HCT116 (cell line): ENCODE measurements around the gene PURB. TPM values are rescaled to one million over a fixed set of nuclear protein-coding genes. Genes with fewer than 3 reads are reported as not detected.

Experiments
- ATAC-seq: fragments of 200-7000 bp; cut with Tn5 transposase; 2 replicates; pipeline ENCODE4 v1.9.1; 2020; ENCODE audit warnings: mild to moderate bottlenecking, moderate library complexity
- BruUV-seq: library from RNA; stranded (reverse); fragments of 400-500 nt; replicated peaks from 2 replicates; lab custom pipeline; 2021; lab: Mats Ljungman, UMichigan
- CTCF ChIA-PET: fragments of 300-600 bp; sonication (Branson Sonifier 250); formaldehyde crosslinking; loops from one replicate; lab custom pipeline; 2021; ENCODE audit warnings: antibody characterized with exemption; lab: Charles Lee
- POLR2A ChIA-PET: fragments of 300-600, 350-600 bp; sonication (Branson Sonifier 250); formaldehyde crosslinking; loops from one replicate; lab custom pipeline; 2021; ENCODE audit warnings: antibody characterized with exemption; lab: Charles Lee
- RAD21 ChIA-PET, 2 experiments: fragments of 300-600 bp; sonication (Branson Sonifier 250); formaldehyde crosslinking; loops; one replicate each; lab custom pipeline; 2023; ENCODE audit warnings: low total read pairs in 2 of 2; ENCODE audit not compliant: uncharacterized antibody in 2 of 2, unreplicated experiment in 2 of 2, low non-redundant PET in 1 of 2; lab: Charles Lee
- DNase-seq: peaks from one replicate; pipeline ENCODE4 v3.0.0-alpha.2; 2010; ENCODE audit warnings: low read depth, low spot score
- H2AFZ ChIP-seq: fragments of 200-600 bp; shearing (Covaris generic), sonication (generic); 2 replicates; pipeline ENCODE4 v1.6.1; 2017; ENCODE audit warnings: low read depth, mixed run types, mixed read lengths, antibody characterized with exemption, low read length; ENCODE audit not compliant: poor library complexity, severe bottlenecking
- H3K27ac ChIP-seq: 2 replicates; pipeline ENCODE4 v1.5.1; 2012; ENCODE audit warnings: low read depth, low read length
- H3K27me3 ChIP-seq: fragments of 200-600 bp; sonication (generic); 2 replicates; pipeline ENCODE4 v1.6.1; 2016; ENCODE audit warnings: mixed run types, low read length, mixed read lengths; ENCODE audit not compliant: insufficient read depth
- H3K36me3 ChIP-seq, 2 experiments: fragments of 200-500 bp in 1 of 2; fragments of 200-600 bp in 1 of 2; sonication (Bioruptor generic) in 1 of 2; sonication (generic) in 1 of 2; 2 replicates each; pipeline versions ENCODE4 v1.5.1 to v1.6.1; 2014 to 2016; ENCODE audit warnings: low read length in 2 of 2, inconsistent platforms in 1 of 2, mixed read lengths in 1 of 2, mixed run types in 1 of 2; ENCODE audit not compliant: insufficient read depth in 2 of 2, control insufficient read depth in 1 of 2
- H3K4me1 ChIP-seq, 2 experiments: fragments of 200-600 bp in 1 of 2; sonication (generic) in 1 of 2; 2 replicates each; pipeline versions ENCODE4 v1.5.1 to v1.6.1; 2012 to 2017; ENCODE audit warnings: low read length in 2 of 2, inconsistent platforms in 1 of 2, mild to moderate bottlenecking in 1 of 2, mixed read lengths in 1 of 2, mixed run types in 1 of 2, moderate library complexity in 1 of 2; ENCODE audit not compliant: insufficient read depth in 2 of 2, control insufficient read depth in 1 of 2
- H3K4me2 ChIP-seq: fragments of 200-600 bp; sonication (generic); 2 replicates; pipeline ENCODE4 v1.6.1; 2017; ENCODE audit warnings: mixed run types, low read length, mixed read lengths
- H3K4me3 ChIP-seq, 2 experiments: fragments of 200-600 bp in 1 of 2; sonication (generic) in 1 of 2; replicated peaks in 1 of 2; 2 replicates each; pipeline ENCODE4 v1.5.1; 2011 to 2016; ENCODE audit warnings: low read length in 2 of 2, control low read depth in 1 of 2, low read depth in 1 of 2, mild to moderate bottlenecking in 1 of 2, mixed read lengths in 1 of 2, mixed run types in 1 of 2
- H3K79me2 ChIP-seq: fragments of 200-600 bp; sonication (generic); 2 replicates; pipeline ENCODE4 v1.6.1; 2017; ENCODE audit warnings: mild to moderate bottlenecking, mixed run types, low read length, moderate library complexity, mixed read lengths; ENCODE audit not compliant: insufficient read depth
- H3K9ac ChIP-seq: fragments of 200-600 bp; sonication (generic); 2 replicates; pipeline ENCODE4 v1.6.1; 2016; ENCODE audit warnings: low read length, mixed read lengths
- H3K9me2 ChIP-seq: fragments of 200-600 bp; sonication (generic), shearing (Covaris generic); 2 replicates; pipeline ENCODE4 v1.6.1; 2017; ENCODE audit warnings: mixed run types, mild to moderate bottlenecking, moderate library complexity; ENCODE audit not compliant: insufficient read depth
- H3K9me3 ChIP-seq, 2 experiments: fragments of 200-500 bp in 1 of 2; fragments of 200-600 bp in 1 of 2; sonication (Bioruptor generic) in 1 of 2; sonication (generic) in 1 of 2; 2 replicates each; pipeline ENCODE4 v1.6.1; 2014 to 2017; ENCODE audit warnings: low read length in 2 of 2, mixed read lengths in 2 of 2, inconsistent platforms in 1 of 2, low read depth in 1 of 2, mild to moderate bottlenecking in 1 of 2, mixed run types in 1 of 2, moderate library complexity in 1 of 2; ENCODE audit not compliant: control insufficient read depth in 1 of 2, insufficient read depth in 1 of 2
- H4K20me1 ChIP-seq: fragments of 200-600 bp; sonication (generic), shearing (Covaris generic); 2 replicates; pipeline ENCODE4 v1.6.1; 2017; ENCODE audit warnings: mixed run types, mild to moderate bottlenecking, moderate library complexity; ENCODE audit not compliant: insufficient read depth
- ATF3 ChIP-seq: IDR thresholded peaks from 2 replicates; pipeline ENCODE4 v1.6.1; 2012
- CBX3 ChIP-seq: IDR thresholded peaks from 2 replicates; pipeline ENCODE4 v1.6.1; 2012; ENCODE audit warnings: low read depth
- CEBPB ChIP-seq: IDR thresholded peaks from 2 replicates; pipeline ENCODE4 v1.6.1; 2012; ENCODE audit warnings: low read depth
- EGR1 ChIP-seq: IDR thresholded peaks from 2 replicates; pipeline ENCODE4 v1.6.1; 2012; ENCODE audit warnings: low read depth
- EZH2 ChIP-seq: fragments of 200-600 bp; sonication (generic); IDR thresholded peaks from 2 replicates; pipeline ENCODE4 v1.6.1; 2017; ENCODE audit warnings: antibody characterized with exemption, mixed run types
- EZH2phosphoT487 ChIP-seq: fragments of 200-600 bp; IDR thresholded peaks from 2 replicates; pipeline ENCODE4 v1.6.1; 2018; ENCODE audit warnings: antibody characterized with exemption, borderline replicate concordance
- FOSL1 ChIP-seq: IDR thresholded peaks from 2 replicates; pipeline ENCODE4 v1.6.1; 2012; ENCODE audit warnings: low read depth
- JUND ChIP-seq: IDR thresholded peaks from 2 replicates; pipeline ENCODE4 v1.6.1; 2012
- MAX ChIP-seq: IDR thresholded peaks from 2 replicates; pipeline ENCODE4 v1.6.1; 2012
- POLR2A ChIP-seq: IDR thresholded peaks from 2 replicates; pipeline ENCODE4 v1.7.0; 2011; ENCODE audit warnings: borderline replicate concordance; ENCODE audit not compliant: insufficient read depth, insufficient read length; ENCODE audit errors: extremely low read depth
- POLR2AphosphoS5 ChIP-seq: IDR thresholded peaks from 2 replicates; pipeline ENCODE4 v1.6.1; 2011; ENCODE audit warnings: mild to moderate bottlenecking, low read depth, low read length, moderate library complexity
- SIN3A ChIP-seq: IDR thresholded peaks from 2 replicates; pipeline ENCODE4 v1.6.1; 2012; ENCODE audit warnings: low read depth
- SRF ChIP-seq: IDR thresholded peaks from 2 replicates; pipeline ENCODE4 v1.6.1; 2012; ENCODE audit warnings: low read depth
- TCF7L2 ChIP-seq: IDR thresholded peaks from 2 replicates; pipeline ENCODE4 v1.7.0; 2011; ENCODE audit warnings: borderline replicate concordance, inconsistent platforms; ENCODE audit not compliant: insufficient read depth, insufficient read length; ENCODE audit errors: extremely low read depth
- YY1 ChIP-seq: IDR thresholded peaks from 2 replicates; pipeline ENCODE4 v1.6.1; 2011; ENCODE audit warnings: low read length, low read depth, moderate library complexity, mild to moderate bottlenecking; ENCODE audit not compliant: insufficient replicate concordance; ENCODE audit errors: extremely low read depth
- ZFX ChIP-seq: fragments of 450-650 bp; IDR thresholded peaks from 2 replicates; pipeline ENCODE4 v1.6.1; 2017
- ZNF274 ChIP-seq: fragments of 200-500 bp; sonication (Bioruptor generic); IDR thresholded peaks from 2 replicates; pipeline ENCODE4 v1.6.1; 2014; ENCODE audit warnings: mild to moderate bottlenecking, low read depth, low read length, inconsistent platforms
- intact Hi-C: fragments of 100-400 bp; cut with micrococcal nuclease; formaldehyde crosslinking; loops from 2 replicates; pipeline ENCODE4 v1.10.0; 2022
- total RNA-seq: library from RNA; stranded (reverse); gene quantifications from one replicate; pipeline ENCODE4 v1.2.1, GENCODE V29; 2021; ENCODE audit not compliant: unreplicated experiment
- TF ChIP-seq, protein P1 (sequence below), 3 experiments: fragments of 200-600 bp in 1 of 3; sonication (generic) in 1 of 3; IDR thresholded peaks in 2 of 3; conservative IDR thresholded peaks in 1 of 3; 2 replicates each; pipeline ENCODE4 v1.5.1; 2012 to 2017; ENCODE audit warnings: low read depth in 2 of 3, low read length in 2 of 3, antibody characterized with exemption in 1 of 3, borderline replicate concordance in 1 of 3, control low read depth in 1 of 3, mild to moderate bottlenecking in 1 of 3, mixed read lengths in 1 of 3, mixed run types in 1 of 3, moderate library complexity in 1 of 3; ENCODE audit not compliant: insufficient read depth in 1 of 3
- TF ChIP-seq, protein P2 (sequence below): IDR thresholded peaks from 2 replicates; pipeline ENCODE4 v1.6.1; 2011; ENCODE audit warnings: mild to moderate bottlenecking, low read length, moderate library complexity; ENCODE audit not compliant: insufficient replicate concordance; ENCODE audit errors: extremely low read depth
- TF ChIP-seq, protein P3 (sequence below): IDR thresholded peaks from 2 replicates; pipeline ENCODE4 v1.6.1; 2012; ENCODE audit warnings: low read depth

PURB gene
- total RNA-seq, 1 experiment from 2014 or later: 13.2 TPM

- Histone ChIP-seq H2AFZ (no peak overlapping the region), H3K4me1 (peaks cover 3 to 21% of the 10 kb centered on the region in 2 experiments), H3K36me3 (peaks cover 0 to 5% of the 10 kb centered on the region in 2 experiments; a peak in 1 of 4 replicates), H3K9ac (no peak overlapping the region), H3K9me3 (peaks cover 0 to 3% of the 10 kb centered on the region in 2 experiments; a peak in 1 of 4 replicates), H3K4me3 (no peak overlapping the region), H3K27me3 (no peaks in the 10 kb centered on the region), H3K79me2 (peaks cover 12% of the 10 kb centered on the region), H4K20me1 (no peaks in the 10 kb centered on the region), H3K9me2 (no peaks in the 10 kb centered on the region), H3K27ac (no peak overlapping the region), H3K4me2 (no peak overlapping the region)
- POLR2A ChIA-PET: no interaction called here
- DNase-seq (no peak), ATAC-seq (no peak)
- intact Hi-C loops: no loop called here
- TF ChIP-seq ZFX (no peak), CBX3 (no peak), TCF7L2 (no peak), POLR2AphosphoS5 (no peak), ATF3 (no peak), CEBPB (no peak), EGR1 (no peak), EZH2 (no peak), YY1 (no peak), SIN3A (no peak), MAX (no peak), POLR2A (no peak), FOSL1 (no peak), JUND (no peak), SRF (no peak), ZNF274 (no peak), EZH2phosphoT487 (no peak)
- TF ChIP-seq, protein P1, sequence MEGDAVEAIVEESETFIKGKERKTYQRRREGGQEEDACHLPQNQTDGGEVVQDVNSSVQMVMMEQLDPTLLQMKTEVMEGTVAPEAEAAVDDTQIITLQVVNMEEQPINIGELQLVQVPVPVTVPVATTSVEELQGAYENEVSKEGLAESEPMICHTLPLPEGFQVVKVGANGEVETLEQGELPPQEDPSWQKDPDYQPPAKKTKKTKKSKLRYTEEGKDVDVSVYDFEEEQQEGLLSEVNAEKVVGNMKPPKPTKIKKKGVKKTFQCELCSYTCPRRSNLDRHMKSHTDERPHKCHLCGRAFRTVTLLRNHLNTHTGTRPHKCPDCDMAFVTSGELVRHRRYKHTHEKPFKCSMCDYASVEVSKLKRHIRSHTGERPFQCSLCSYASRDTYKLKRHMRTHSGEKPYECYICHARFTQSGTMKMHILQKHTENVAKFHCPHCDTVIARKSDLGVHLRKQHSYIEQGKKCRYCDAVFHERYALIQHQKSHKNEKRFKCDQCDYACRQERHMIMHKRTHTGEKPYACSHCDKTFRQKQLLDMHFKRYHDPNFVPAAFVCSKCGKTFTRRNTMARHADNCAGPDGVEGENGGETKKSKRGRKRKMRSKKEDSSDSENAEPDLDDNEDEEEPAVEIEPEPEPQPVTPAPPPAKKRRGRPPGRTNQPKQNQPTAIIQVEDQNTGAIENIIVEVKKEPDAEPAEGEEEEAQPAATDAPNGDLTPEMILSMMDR (IDR thresholded peaks at IDR 0.05 in 2 of 3, conservative IDR thresholded peaks at IDR 0.05 in 1 of 3; ENCODE audit: borderline replicate concordance in 1 of 3, insufficient read depth in 1 of 3, low read depth in 2 of 3, low read length in 2 of 3): no peak
- TF ChIP-seq, protein P2, sequence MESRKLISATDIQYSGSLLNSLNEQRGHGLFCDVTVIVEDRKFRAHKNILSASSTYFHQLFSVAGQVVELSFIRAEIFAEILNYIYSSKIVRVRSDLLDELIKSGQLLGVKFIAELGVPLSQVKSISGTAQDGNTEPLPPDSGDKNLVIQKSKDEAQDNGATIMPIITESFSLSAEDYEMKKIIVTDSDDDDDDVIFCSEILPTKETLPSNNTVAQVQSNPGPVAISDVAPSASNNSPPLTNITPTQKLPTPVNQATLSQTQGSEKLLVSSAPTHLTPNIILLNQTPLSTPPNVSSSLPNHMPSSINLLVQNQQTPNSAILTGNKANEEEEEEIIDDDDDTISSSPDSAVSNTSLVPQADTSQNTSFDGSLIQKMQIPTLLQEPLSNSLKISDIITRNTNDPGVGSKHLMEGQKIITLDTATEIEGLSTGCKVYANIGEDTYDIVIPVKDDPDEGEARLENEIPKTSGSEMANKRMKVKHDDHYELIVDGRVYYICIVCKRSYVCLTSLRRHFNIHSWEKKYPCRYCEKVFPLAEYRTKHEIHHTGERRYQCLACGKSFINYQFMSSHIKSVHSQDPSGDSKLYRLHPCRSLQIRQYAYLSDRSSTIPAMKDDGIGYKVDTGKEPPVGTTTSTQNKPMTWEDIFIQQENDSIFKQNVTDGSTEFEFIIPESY: no peak
- TF ChIP-seq, protein P3, sequence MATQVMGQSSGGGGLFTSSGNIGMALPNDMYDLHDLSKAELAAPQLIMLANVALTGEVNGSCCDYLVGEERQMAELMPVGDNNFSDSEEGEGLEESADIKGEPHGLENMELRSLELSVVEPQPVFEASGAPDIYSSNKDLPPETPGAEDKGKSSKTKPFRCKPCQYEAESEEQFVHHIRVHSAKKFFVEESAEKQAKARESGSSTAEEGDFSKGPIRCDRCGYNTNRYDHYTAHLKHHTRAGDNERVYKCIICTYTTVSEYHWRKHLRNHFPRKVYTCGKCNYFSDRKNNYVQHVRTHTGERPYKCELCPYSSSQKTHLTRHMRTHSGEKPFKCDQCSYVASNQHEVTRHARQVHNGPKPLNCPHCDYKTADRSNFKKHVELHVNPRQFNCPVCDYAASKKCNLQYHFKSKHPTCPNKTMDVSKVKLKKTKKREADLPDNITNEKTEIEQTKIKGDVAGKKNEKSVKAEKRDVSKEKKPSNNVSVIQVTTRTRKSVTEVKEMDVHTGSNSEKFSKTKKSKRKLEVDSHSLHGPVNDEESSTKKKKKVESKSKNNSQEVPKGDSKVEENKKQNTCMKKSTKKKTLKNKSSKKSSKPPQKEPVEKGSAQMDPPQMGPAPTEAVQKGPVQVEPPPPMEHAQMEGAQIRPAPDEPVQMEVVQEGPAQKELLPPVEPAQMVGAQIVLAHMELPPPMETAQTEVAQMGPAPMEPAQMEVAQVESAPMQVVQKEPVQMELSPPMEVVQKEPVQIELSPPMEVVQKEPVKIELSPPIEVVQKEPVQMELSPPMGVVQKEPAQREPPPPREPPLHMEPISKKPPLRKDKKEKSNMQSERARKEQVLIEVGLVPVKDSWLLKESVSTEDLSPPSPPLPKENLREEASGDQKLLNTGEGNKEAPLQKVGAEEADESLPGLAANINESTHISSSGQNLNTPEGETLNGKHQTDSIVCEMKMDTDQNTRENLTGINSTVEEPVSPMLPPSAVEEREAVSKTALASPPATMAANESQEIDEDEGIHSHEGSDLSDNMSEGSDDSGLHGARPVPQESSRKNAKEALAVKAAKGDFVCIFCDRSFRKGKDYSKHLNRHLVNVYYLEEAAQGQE: no peak
- RAD21 ChIA-PET: no interaction called here
- CTCF ChIA-PET: no interaction called here
- no TSS peak for BruUV-seq
These were observed 3.9 kb upstream of the PURB start for GRCh38 chr7:44889086-44889781.
